MM.1S (cell line): ENCODE data around the gene ELAVL4.

Experiments used
- EZH2 ChIP-seq: fragments of 300-600 bp; sonication (generic); optimal IDR thresholded peaks from 2 replicates; pipeline ENCODE3; 2017; ENCODE audit warnings: low read depth, mild to moderate bottlenecking, antibody characterized with exemption, low read length, mixed read lengths
- EZH2phosphoT487 ChIP-seq: fragments of 300-600 bp; sonication (generic); IDR thresholded peaks from 2 replicates; pipeline ENCODE4 v1.6.1; 2018; ENCODE audit warnings: antibody characterized with exemption, low read length
- TF ChIP-seq, protein P1 (sequence below): fragments of 300-600 bp; sonication (generic); IDR thresholded peaks from 2 replicates; pipeline ENCODE4 v1.5.1; 2016; ENCODE audit warnings: antibody characterized with exemption, low read length, mixed read lengths

DNA sequence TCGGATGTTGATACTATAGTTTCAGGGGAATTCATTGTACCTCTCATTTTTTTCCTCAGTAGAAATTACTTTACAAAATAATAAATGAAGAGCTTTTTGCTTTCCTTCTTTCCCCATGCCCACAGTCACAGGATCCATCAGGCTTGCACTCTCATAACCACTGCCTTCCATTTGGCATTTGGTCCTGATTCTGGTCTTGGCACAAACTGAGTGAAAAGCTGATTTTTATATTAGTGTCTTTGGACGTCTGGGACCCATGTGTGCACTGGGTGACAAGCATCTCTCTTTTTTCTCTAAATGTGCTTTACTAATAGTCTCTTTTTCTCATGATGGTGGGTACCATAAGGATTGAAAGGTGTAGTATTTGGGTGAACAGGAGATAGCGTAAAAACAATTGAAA lies 2.8 kb downstream of the ELAVL4 start:
- TF ChIP-seq, protein P1, sequence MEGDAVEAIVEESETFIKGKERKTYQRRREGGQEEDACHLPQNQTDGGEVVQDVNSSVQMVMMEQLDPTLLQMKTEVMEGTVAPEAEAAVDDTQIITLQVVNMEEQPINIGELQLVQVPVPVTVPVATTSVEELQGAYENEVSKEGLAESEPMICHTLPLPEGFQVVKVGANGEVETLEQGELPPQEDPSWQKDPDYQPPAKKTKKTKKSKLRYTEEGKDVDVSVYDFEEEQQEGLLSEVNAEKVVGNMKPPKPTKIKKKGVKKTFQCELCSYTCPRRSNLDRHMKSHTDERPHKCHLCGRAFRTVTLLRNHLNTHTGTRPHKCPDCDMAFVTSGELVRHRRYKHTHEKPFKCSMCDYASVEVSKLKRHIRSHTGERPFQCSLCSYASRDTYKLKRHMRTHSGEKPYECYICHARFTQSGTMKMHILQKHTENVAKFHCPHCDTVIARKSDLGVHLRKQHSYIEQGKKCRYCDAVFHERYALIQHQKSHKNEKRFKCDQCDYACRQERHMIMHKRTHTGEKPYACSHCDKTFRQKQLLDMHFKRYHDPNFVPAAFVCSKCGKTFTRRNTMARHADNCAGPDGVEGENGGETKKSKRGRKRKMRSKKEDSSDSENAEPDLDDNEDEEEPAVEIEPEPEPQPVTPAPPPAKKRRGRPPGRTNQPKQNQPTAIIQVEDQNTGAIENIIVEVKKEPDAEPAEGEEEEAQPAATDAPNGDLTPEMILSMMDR, result no peak
- no peak for TF ChIP-seq EZH2
- no peak for TF ChIP-seq EZH2phosphoT487
